Loucy (cell line): ENCODE measurements around the gene BANK1.

ENCODE experiments used
- H2AFZ ChIP-seq: fragments of 200-600 bp; sonication (generic); 2 replicates; pipeline ENCODE4 v1.6.0; 2016; ENCODE audit warnings: antibody characterized with exemption, mild to moderate bottlenecking, low read length, moderate library complexity
- H3F3A ChIP-seq: fragments of 200-600 bp; 2 replicates; pipeline ENCODE4 v1.6.0; 2016; ENCODE audit warnings: antibody characterized with exemption, low read depth, mild to moderate bottlenecking
- H3K27me3 ChIP-seq: fragments of 200-600 bp; sonication (generic); 2 replicates; pipeline ENCODE4 v1.6.1; 2014; ENCODE audit warnings: low read length, mild to moderate bottlenecking; ENCODE audit not compliant: insufficient read depth, poor library complexity, severe bottlenecking
- H3K36me3 ChIP-seq: fragments of 200-600 bp; sonication (generic); 2 replicates; pipeline ENCODE4 v1.6.1; 2016; ENCODE audit warnings: low read length; ENCODE audit not compliant: insufficient read depth
- H3K4me1 ChIP-seq: fragments of 200-600 bp; sonication (generic); 2 replicates; pipeline ENCODE4 v1.5.1; 2014; ENCODE audit warnings: low read length, mild to moderate bottlenecking; ENCODE audit not compliant: insufficient read depth, poor library complexity, severe bottlenecking
- H3K4me2 ChIP-seq: fragments of 200-600 bp; sonication (generic); 2 replicates; pipeline ENCODE4 v1.6.0; 2014; ENCODE audit warnings: antibody characterized with exemption, low read length, low read depth, mild to moderate bottlenecking; ENCODE audit not compliant: poor library complexity, severe bottlenecking
- H3K4me3 ChIP-seq: fragments of 200-600 bp; sonication (generic); 2 replicates; pipeline ENCODE4 v1.5.1; 2014; ENCODE audit warnings: low read length, mild to moderate bottlenecking, mixed read lengths; ENCODE audit not compliant: poor library complexity, severe bottlenecking
- H3K79me2 ChIP-seq: fragments of 200-600 bp; sonication (generic); 2 replicates; pipeline ENCODE4 v1.6.1; 2014; ENCODE audit warnings: low read length; ENCODE audit not compliant: insufficient read depth
- H3K9ac ChIP-seq: fragments of 200-600 bp; sonication (generic); 2 replicates; pipeline ENCODE4 v1.6.0; 2014; ENCODE audit warnings: mild to moderate bottlenecking, low read depth, low read length, moderate library complexity; ENCODE audit not compliant: poor library complexity, severe bottlenecking
- H3K9me2 ChIP-seq: fragments of 200-600 bp; sonication (generic); replicated peaks from 2 replicates; pipeline ENCODE4 v1.6.1; 2016; ENCODE audit warnings: low read depth, low read length, mixed read lengths
- H3K9me3 ChIP-seq: fragments of 200-600 bp; sonication (generic); 2 replicates; pipeline ENCODE4 v1.6.1; 2014; ENCODE audit warnings: mild to moderate bottlenecking, antibody characterized with exemption, low read length, low read depth; ENCODE audit not compliant: insufficient read depth
- H4K20me1 ChIP-seq: fragments of 200-600 bp; sonication (generic); 2 replicates; pipeline ENCODE4 v1.6.0; 2014; ENCODE audit warnings: antibody characterized with exemption, low read length, mild to moderate bottlenecking; ENCODE audit not compliant: insufficient read depth, poor library complexity, severe bottlenecking
- CTCF ChIP-seq: fragments of 200-600 bp; sonication (generic); conservative IDR thresholded peaks from 2 replicates; pipeline ENCODE4 v1.5.1; 2014; ENCODE audit warnings: mild to moderate bottlenecking, antibody characterized with exemption, low read length
- EZH2phosphoT487 ChIP-seq: fragments of 200-600 bp; IDR thresholded peaks from 2 replicates; pipeline ENCODE4 v1.6.1; 2018; ENCODE audit warnings: antibody characterized with exemption, mild to moderate bottlenecking, moderate library complexity, borderline replicate concordance

BANK1 gene

GRCh38 chr4:101983835-101984234, 193.3 kb downstream of the BANK1 start:
- Histone ChIP-seq H3K79me2 (no peaks in the 10 kb centered on the region), H3K4me1 (no peaks in the 10 kb centered on the region), H3K9ac (no peak overlapping the region), H3K27me3 (no peaks in the 10 kb centered on the region), H3F3A (no peaks in the 10 kb centered on the region), H3K4me2 (no peak overlapping the region), H3K4me3 (no peak overlapping the region), H2AFZ (no peak overlapping the region), H3K9me3 (no peaks in the 10 kb centered on the region), H3K36me3 (no peaks in the 10 kb centered on the region), H4K20me1 (no peaks in the 10 kb centered on the region), H3K9me2 (no peaks in the 10 kb centered on the region)
- TF ChIP-seq EZH2phosphoT487, result no peak
- no peak for TF ChIP-seq CTCF

GRCh38 chr4:101987623-101988243, 197.2 kb downstream of the BANK1 start:
- Histone ChIP-seq H3K4me1 (no peaks in the 10 kb centered on the region), H3K27me3 (no peaks in the 10 kb centered on the region), H3K4me2 (no peak overlapping the region), H3K9ac (no peak overlapping the region), H3F3A (no peaks in the 10 kb centered on the region), H3K4me3 (no peak overlapping the region), H3K9me2 (no peaks in the 10 kb centered on the region), H3K79me2 (no peaks in the 10 kb centered on the region), H2AFZ (no peak overlapping the region), H4K20me1 (no peaks in the 10 kb centered on the region), H3K36me3 (no peaks in the 10 kb centered on the region), H3K9me3 (no peaks in the 10 kb centered on the region)
- no peak for TF ChIP-seq CTCF
- TF ChIP-seq EZH2phosphoT487, result no peak

- no peaks in the 10 kb centered on the region for H3K4me1 ChIP-seq
- H3K9me3 ChIP-seq, result no peaks in the 10 kb centered on the region
- no peaks in the 10 kb centered on the region for H3F3A ChIP-seq
- no peak overlapping the region for H2AFZ ChIP-seq
- no peak for TF ChIP-seq EZH2phosphoT487
- TF ChIP-seq CTCF, result no peak
- H3K79me2 ChIP-seq, result no peaks in the 10 kb centered on the region
- no peaks in the 10 kb centered on the region for H3K9me2 ChIP-seq
- H3K27me3 ChIP-seq, result no peaks in the 10 kb centered on the region
- no peak overlapping the region for H3K4me2 ChIP-seq
- no peak overlapping the region for H3K9ac ChIP-seq
- no peaks in the 10 kb centered on the region for H3K36me3 ChIP-seq
- no peak overlapping the region for H3K4me3 ChIP-seq
- H4K20me1 ChIP-seq, result no peaks in the 10 kb centered on the region
These were observed 199.0 kb downstream of the BANK1 start for GRCh38 chr4:101989551-101989950.
